C1 segment of cervical spinal cord (tissue), 14 donors: ENCODE measurements around the gene SLC39A11.
"Not testable (repeated sequence)": the region's sequence is repeated elsewhere in the genome, so short reads cannot be mapped to it uniquely, and the experiment has no call there.

Experiments
- DNase-seq, 14 donors: peaks; one replicate each; lab custom pipeline; 2025; lab: John Stamatoyannopoulos, UW

Gene SLC39A11

DNA sequence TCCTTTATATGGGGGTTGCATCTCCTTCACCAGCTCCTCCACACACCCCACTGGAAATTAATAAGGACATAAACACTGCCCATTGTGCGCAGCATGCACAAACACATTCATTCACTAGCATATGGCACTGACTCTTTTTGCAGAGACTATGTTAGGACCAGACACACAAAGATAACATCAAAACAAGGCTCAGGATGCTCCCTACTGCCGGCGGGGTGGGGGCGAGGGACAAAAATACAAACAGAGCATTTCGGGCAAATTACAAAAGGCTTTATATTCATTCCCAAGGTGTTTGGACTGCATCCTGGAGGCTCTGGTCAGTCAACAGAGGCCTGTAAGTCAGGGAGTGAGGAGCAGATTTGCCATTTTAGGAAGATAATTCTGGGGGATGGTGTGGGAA lies 299.7 kb downstream of the SLC39A11 start:
- no peak for DNase-seq

GRCh38 chr17:72790190-72790589 lies 302.3 kb downstream of the SLC39A11 start:
- DNase-seq: peak in 1 of 14 donors; percentile 67

GRCh38 chr17:72789711-72790110 lies 302.8 kb downstream of the SLC39A11 start:
- DNase-seq: peak in 2 of 14 donors; percentile 3 to 54

GRCh38 chr17:72788950-72789585 lies 303.4 kb downstream of the SLC39A11 start:
- DNase-seq: no peak

GRCh38 chr17:72786209-72786608 lies 306.3 kb downstream of the SLC39A11 start:
- DNase-seq: no peak

GRCh38 chr17:72782985-72783701 lies 309.3 kb downstream of the SLC39A11 start:
- no peak for DNase-seq

GRCh38 chr17:72782437-72782836 lies 310.1 kb downstream of the SLC39A11 start:
- DNase-seq: not testable (repeated sequence)

- no peak for DNase-seq
These were observed 314.0 kb downstream of the SLC39A11 start for GRCh38 chr17:72778169-72779151.

DNA sequence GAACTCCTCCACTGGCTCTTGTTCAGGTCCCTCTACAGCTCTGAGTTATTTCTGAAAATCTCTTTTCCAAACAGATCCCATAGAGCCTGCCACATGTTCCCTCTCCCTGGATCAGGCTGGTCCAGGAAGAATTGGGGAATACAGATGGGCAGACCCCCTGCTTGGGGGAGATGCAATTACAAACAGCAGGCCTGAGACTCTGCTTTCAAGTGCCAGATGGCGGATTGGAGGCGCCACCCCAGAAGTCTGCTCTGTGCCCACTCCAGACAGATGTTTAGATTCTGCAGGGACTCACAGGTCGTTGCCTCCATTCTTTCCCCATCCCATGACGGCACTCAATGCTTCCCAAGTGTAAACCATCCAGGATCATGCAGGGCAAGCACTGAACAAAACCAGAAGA lies 316.6 kb downstream of the SLC39A11 start:
- no peak for DNase-seq

DNA sequence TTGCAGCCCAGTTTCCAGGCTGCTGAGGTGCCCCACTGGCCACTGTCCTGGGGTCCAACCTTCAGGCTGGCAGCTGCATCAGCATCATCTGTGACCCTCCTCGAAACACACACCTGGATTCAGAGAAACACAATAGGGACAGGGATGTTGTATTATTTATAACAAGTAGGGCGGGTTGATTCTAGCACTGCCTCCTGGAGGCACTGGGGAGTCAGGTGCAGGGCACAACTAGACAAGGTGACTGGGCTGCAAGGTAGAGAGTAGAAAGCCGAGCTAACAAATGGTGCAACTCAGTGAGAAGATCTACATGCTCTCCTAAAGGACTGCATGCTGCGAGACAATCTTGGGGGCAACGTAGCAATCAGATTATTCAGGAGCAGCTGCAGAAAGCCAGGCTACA lies 317.3 kb downstream of the SLC39A11 start:
- no peak for DNase-seq

- DNase-seq: no peak
These were observed 318.3 kb downstream of the SLC39A11 start for GRCh38 chr17:72774236-72774635.

DNA sequence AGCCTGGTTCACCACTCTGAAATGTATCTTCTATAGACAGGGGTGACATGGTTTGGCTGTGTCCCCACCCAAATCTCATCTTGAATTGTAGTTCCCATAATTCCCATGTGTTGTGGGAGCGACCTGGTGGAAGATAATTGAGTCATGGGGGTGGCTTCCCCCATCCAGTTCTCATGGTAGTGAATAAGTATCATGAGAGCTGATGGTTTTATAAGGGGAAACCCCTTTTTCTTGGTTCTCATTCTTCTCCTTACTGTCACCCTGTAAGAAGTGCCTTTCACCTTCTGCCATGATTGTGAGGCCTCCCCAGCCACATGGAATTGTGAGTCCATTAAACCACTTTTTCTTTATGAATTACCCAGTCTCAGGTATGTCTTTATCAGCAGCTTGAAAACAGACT lies 319.3 kb downstream of the SLC39A11 start:
- DNase-seq: not testable (repeated sequence)

- no peak for DNase-seq
These were observed 320.1 kb downstream of the SLC39A11 start for GRCh38 chr17:72772331-72772821.

DNA sequence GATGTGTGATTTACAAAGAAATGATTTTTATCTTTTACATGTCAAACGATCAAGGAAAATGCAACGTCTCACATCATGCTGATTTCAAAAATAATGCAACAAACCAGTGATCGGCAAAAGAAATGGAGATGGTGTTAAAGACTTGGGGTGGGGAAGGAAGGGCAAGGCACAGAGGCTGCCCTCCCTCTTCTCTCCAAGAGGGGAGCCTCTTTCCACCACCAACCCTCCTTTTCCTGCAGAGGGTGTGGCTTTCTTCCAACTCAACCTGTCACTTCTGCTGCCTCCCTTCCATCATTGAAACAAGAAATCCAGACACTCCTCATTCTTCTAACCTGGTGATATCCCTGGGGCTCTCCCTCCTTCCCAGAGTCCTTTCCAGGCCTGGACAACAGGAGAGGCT lies 320.8 kb downstream of the SLC39A11 start:
- DNase-seq: no peak

- DNase-seq: no peak
These were observed 325.6 kb downstream of the SLC39A11 start for GRCh38 chr17:72766761-72767356.

- peak in 2 of 14 donors; percentile 2 to 6 for DNase-seq
These were observed 326.9 kb downstream of the SLC39A11 start for GRCh38 chr17:72765368-72766153.

DNA sequence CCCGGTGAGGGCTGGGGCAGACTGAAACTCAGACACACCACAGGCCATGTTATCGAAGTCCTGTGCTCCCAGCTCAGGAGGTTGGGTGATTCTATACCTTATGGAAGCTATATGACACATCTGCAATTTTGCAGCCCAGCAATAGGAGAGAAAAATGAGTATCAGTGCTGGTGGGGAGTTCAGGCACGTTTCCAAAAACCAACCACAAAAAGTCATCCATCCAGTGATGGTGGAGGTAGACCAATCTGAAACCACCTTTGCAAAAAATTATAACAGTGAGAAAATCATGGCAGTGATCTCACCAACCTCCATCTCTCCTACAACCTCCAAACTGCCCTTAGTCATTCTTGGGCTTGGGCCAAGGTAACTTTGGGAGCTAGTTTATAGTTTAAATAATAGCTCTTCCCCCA lies 327.9 kb downstream of the SLC39A11 start:
- DNase-seq: no peak

- DNase-seq: no peak
These were observed 328.5 kb downstream of the SLC39A11 start for GRCh38 chr17:72763981-72764380.

- DNase-seq: not testable (repeated sequence)
These were observed 330.5 kb downstream of the SLC39A11 start for GRCh38 chr17:72761893-72762575.

DNA sequence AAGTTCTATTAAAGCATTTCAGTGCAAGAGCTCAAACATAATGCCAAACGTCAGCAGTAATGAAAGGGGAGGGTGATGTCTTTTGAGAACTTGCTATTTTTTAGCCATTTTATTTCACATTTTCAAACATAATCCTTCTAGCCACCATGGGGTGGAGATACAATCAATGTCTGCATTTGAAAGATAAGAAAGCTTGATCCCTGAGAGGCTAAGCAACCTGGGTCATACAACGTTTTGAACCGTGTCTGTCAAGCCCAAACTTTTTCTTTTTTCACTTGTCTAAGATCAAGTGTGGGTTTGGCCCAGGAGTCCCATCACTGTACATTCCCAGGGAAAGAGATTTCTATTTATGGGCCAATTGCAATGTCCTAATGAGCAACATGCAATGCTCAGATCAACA lies 331.1 kb downstream of the SLC39A11 start:
- DNase-seq: no peak
